Liver (tissue), 9 donors: ENCODE results near the gene ZBED2. TPM values are rescaled to one million over a fixed set of nuclear protein-coding genes. Genes with fewer than 3 reads are reported as not detected.
"Not testable (repeated sequence)": the region's sequence is repeated elsewhere in the genome, so short reads cannot be mapped to it uniquely, and the experiment has no call there.

Experiments
- DNase-seq: peaks from one replicate; pipeline ENCODE4 v3.0.0-alpha.2; 2017; ENCODE audit warnings: low spot score
- H3K27ac ChIP-seq, 2 donors: one replicate each; pipeline ENCODE4 v1.7.0; 2013; ENCODE audit warnings: inconsistent platforms in 2 of 2, low read length in 2 of 2, control low read depth in 1 of 2, low read depth in 1 of 2, mild to moderate bottlenecking in 1 of 2
- H3K27me3 ChIP-seq, 4 donors: one replicate each; pipeline versions ENCODE4 v1.6.1 to v1.7.0; 2013; ENCODE audit warnings: low read length in 3 of 4, inconsistent platforms in 1 of 4, mild to moderate bottlenecking in 1 of 4, moderate library complexity in 1 of 4; ENCODE audit not compliant: control insufficient read depth in 4 of 4, insufficient read depth in 4 of 4
- H3K36me3 ChIP-seq, 4 donors: one replicate each; pipeline versions ENCODE4 v1.6.1 to v1.7.0; 2013; ENCODE audit warnings: low read length in 3 of 4, mild to moderate bottlenecking in 3 of 4, low read depth in 1 of 4, moderate library complexity in 1 of 4; ENCODE audit not compliant: control insufficient read depth in 4 of 4, insufficient read depth in 3 of 4
- H3K4me1 ChIP-seq, 4 donors: one replicate each; pipeline versions ENCODE4 v1.6.1 to v1.7.0; 2013; ENCODE audit warnings: low read length in 3 of 4, mild to moderate bottlenecking in 3 of 4, moderate library complexity in 1 of 4; ENCODE audit not compliant: control insufficient read depth in 4 of 4, insufficient read depth in 4 of 4
- H3K4me3 ChIP-seq, 3 donors: one replicate each; pipeline versions ENCODE4 v1.6.1 to v1.7.0; 2013; ENCODE audit warnings: low read length in 3 of 3, control low read depth in 1 of 3, low read depth in 1 of 3, mild to moderate bottlenecking in 1 of 3
- H3K9ac ChIP-seq, 2 donors: one replicate each; pipeline ENCODE4 v1.7.0; 2013; ENCODE audit warnings: low read length in 2 of 2, mild to moderate bottlenecking in 2 of 2, moderate library complexity in 2 of 2, control low read depth in 1 of 2, low read depth in 1 of 2
- H3K9me3 ChIP-seq, 4 donors: one replicate each; pipeline versions ENCODE4 v1.6.1 to v1.7.0; 2013; ENCODE audit warnings: low read length in 3 of 4; ENCODE audit not compliant: control insufficient read depth in 4 of 4
- EGR1 ChIP-seq, 2 donors: IDR thresholded peaks; 2 replicates each; pipeline ENCODE4 v1.6.1; 2016 to 2018; ENCODE audit warnings: antibody characterized with exemption in 2 of 2, low read depth in 2 of 2
- FOXA1 ChIP-seq: IDR thresholded peaks from 2 replicates; pipeline ENCODE4 v1.6.1; 2016; ENCODE audit warnings: antibody characterized with exemption
- FOXA2 ChIP-seq: IDR thresholded peaks from 2 replicates; pipeline ENCODE4 v1.6.1; 2016; ENCODE audit warnings: antibody characterized with exemption
- GABPA ChIP-seq, 2 donors: IDR thresholded peaks in 1 of 2; conservative IDR thresholded peaks in 1 of 2; 2 replicates each; pipeline ENCODE4 v1.6.1; 2016; ENCODE audit warnings: antibody characterized with exemption in 2 of 2, mild to moderate bottlenecking in 1 of 2, moderate library complexity in 1 of 2
- HNF4A ChIP-seq, 2 donors: conservative IDR thresholded peaks; 2 replicates each; pipeline ENCODE4 v1.6.1; 2016; ENCODE audit warnings: antibody characterized with exemption in 2 of 2, mild to moderate bottlenecking in 2 of 2
- HNF4G ChIP-seq: IDR thresholded peaks from 2 replicates; pipeline ENCODE4 v1.6.1; 2016; ENCODE audit warnings: antibody characterized with exemption
- NR2F2 ChIP-seq: IDR thresholded peaks from 2 replicates; pipeline ENCODE4 v1.6.1; 2016; ENCODE audit warnings: antibody characterized with exemption
- RAD21 ChIP-seq, 2 donors: IDR thresholded peaks; 2 replicates each; pipeline ENCODE4 v1.6.1; 2016; ENCODE audit warnings: antibody characterized with exemption in 2 of 2, mild to moderate bottlenecking in 2 of 2
- RXRA ChIP-seq, 2 donors: IDR thresholded peaks; 2 replicates each; pipeline ENCODE4 v1.6.1; 2017 to 2018; ENCODE audit warnings: antibody characterized with exemption in 2 of 2, mild to moderate bottlenecking in 1 of 2
- SP1 ChIP-seq: IDR thresholded peaks from 2 replicates; pipeline ENCODE4 v1.6.1; 2018; ENCODE audit warnings: antibody characterized with exemption, mild to moderate bottlenecking
- YY1 ChIP-seq: IDR thresholded peaks from 2 replicates; pipeline ENCODE4 v1.6.1; 2016; ENCODE audit warnings: antibody characterized with exemption, mild to moderate bottlenecking
- WGBS: extraction: QIAGEN DNeasy Blood & Tissue Kit; methylation state at CpG from one replicate; pipeline ENCODE4 v1.1.7; 2013; 5-methylcytosine and 5-hydroxymethylcytosine counted together
- polyA plus RNA-seq, 2 donors: library from polyadenylated mRNA; stranded (reverse) in 1 of 2; unstranded in 1 of 2; fragments of 200-250 nt in 1 of 2; fragments of >200 nt in 1 of 2; fragmentation: Nextera tagmentation in 1 of 2; extraction: Ambion mirVana in 1 of 2; gene quantifications; one replicate each; pipeline versions ENCODE4 v1.2.1 to v1.2.3, GENCODE V29; 2013 to 2015
- total RNA-seq, 2 donors: library from RNA; depleted of rRNA; stranded (reverse); fragments of >200 nt; gene quantifications; one replicate each; pipeline ENCODE4 v1.2.3, GENCODE V29; 2014
- TF ChIP-seq, protein P1 (sequence below): fragments of 150-350 bp; IDR thresholded peaks from 2 replicates; pipeline ENCODE4 v1.5.1; 2017; ENCODE audit warnings: improper control_type of control experiment, low read depth, low read length; ENCODE audit not compliant: missing input control
- TF ChIP-seq, protein P2 (sequence below): IDR thresholded peaks from 2 replicates; pipeline ENCODE4 v1.6.1; 2016; ENCODE audit warnings: antibody characterized with exemption, mild to moderate bottlenecking
- TF ChIP-seq, protein P3 (sequence below): IDR thresholded peaks from 2 replicates; pipeline ENCODE4 v1.6.1; 2016; ENCODE audit warnings: antibody characterized with exemption
- TF ChIP-seq, protein P4 (sequence below): IDR thresholded peaks from 2 replicates; pipeline ENCODE4 v1.6.1; 2016; ENCODE audit warnings: antibody characterized with exemption
- TF ChIP-seq, protein P5 (sequence below): IDR thresholded peaks from 2 replicates; pipeline ENCODE4 v1.6.1; 2016; ENCODE audit warnings: antibody characterized with exemption
- donor health status: healthy.
- donor health status: healthy.
- donor health status: healthy.
- donor health status: healthy.
- donor health status: healthy.

ZBED2 gene
- total and polyA plus RNA-seq, 4 donors: not detected

DNA sequence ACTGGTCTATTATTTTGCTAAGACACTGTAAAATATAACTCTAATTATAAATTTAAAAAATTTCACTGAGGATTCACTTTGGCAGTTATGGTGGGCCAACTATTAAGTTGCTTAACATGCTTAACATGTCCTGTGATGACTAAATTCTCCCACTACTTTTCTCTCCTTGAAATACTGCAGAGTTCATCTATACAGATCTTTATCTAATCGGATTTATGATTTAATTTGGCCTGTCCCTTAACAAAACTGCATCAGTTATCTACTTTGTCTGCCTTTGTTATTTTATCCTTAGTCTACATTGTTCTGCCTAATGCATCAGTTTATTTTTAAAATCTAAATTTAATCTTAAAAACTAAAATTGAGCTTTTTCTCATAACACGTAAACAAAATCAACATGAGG is 26.8 kb downstream of the ZBED2 start:
- WGBS: 85% methylated on average over 2 of the region's 2 CpGs
- TF ChIP-seq RAD21 (IDR thresholded peaks at IDR 0.05) (no peak), FOXA1 (no peak), HNF4G (no peak), NR2F2 (no peak), GABPA (IDR thresholded peaks at IDR 0.05 in 1 of 2, conservative IDR thresholded peaks at IDR 0.05 in 1 of 2) (no peak)
- TF ChIP-seq, protein P1, sequence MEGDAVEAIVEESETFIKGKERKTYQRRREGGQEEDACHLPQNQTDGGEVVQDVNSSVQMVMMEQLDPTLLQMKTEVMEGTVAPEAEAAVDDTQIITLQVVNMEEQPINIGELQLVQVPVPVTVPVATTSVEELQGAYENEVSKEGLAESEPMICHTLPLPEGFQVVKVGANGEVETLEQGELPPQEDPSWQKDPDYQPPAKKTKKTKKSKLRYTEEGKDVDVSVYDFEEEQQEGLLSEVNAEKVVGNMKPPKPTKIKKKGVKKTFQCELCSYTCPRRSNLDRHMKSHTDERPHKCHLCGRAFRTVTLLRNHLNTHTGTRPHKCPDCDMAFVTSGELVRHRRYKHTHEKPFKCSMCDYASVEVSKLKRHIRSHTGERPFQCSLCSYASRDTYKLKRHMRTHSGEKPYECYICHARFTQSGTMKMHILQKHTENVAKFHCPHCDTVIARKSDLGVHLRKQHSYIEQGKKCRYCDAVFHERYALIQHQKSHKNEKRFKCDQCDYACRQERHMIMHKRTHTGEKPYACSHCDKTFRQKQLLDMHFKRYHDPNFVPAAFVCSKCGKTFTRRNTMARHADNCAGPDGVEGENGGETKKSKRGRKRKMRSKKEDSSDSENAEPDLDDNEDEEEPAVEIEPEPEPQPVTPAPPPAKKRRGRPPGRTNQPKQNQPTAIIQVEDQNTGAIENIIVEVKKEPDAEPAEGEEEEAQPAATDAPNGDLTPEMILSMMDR: no peak
- TF ChIP-seq, protein P2, sequence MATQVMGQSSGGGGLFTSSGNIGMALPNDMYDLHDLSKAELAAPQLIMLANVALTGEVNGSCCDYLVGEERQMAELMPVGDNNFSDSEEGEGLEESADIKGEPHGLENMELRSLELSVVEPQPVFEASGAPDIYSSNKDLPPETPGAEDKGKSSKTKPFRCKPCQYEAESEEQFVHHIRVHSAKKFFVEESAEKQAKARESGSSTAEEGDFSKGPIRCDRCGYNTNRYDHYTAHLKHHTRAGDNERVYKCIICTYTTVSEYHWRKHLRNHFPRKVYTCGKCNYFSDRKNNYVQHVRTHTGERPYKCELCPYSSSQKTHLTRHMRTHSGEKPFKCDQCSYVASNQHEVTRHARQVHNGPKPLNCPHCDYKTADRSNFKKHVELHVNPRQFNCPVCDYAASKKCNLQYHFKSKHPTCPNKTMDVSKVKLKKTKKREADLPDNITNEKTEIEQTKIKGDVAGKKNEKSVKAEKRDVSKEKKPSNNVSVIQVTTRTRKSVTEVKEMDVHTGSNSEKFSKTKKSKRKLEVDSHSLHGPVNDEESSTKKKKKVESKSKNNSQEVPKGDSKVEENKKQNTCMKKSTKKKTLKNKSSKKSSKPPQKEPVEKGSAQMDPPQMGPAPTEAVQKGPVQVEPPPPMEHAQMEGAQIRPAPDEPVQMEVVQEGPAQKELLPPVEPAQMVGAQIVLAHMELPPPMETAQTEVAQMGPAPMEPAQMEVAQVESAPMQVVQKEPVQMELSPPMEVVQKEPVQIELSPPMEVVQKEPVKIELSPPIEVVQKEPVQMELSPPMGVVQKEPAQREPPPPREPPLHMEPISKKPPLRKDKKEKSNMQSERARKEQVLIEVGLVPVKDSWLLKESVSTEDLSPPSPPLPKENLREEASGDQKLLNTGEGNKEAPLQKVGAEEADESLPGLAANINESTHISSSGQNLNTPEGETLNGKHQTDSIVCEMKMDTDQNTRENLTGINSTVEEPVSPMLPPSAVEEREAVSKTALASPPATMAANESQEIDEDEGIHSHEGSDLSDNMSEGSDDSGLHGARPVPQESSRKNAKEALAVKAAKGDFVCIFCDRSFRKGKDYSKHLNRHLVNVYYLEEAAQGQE: no peak
- H3K36me3 ChIP-seq: no peaks in the 10 kb centered on the region
- DNase-seq: no peak
- no peak overlapping the region for H3K27ac ChIP-seq
- no peaks in the 10 kb centered on the region for H3K4me1 ChIP-seq
- no peak overlapping the region for H3K4me3 ChIP-seq
- H3K27me3 ChIP-seq: no peaks in the 10 kb centered on the region
- no peak overlapping the region for H3K9ac ChIP-seq
- H3K9me3 ChIP-seq: no peaks in the 10 kb centered on the region

DNA sequence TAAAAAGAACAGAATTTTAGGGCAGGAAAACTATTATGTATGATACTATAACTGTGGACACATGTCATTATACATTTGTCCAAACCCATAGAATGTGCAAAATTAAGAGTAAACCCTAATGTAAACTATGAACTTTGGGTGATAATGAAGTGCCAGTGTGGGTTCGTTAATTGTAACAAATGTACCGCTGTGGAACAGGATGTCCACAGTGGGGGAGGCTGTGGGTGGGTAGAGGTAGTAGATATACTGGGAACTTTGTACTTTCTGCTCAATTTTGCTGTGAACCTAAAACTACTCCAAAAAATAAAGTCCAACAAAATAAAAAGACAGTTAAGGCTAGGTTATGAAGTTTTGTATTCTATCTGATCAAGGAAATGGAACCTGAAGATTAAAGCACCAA is 28.3 kb downstream of the ZBED2 start:
- no peaks in the 10 kb centered on the region for H3K36me3 ChIP-seq
- no peak for DNase-seq
- no peaks in the 10 kb centered on the region for H3K27me3 ChIP-seq
- H3K4me1 ChIP-seq: no peaks in the 10 kb centered on the region
- H3K9ac ChIP-seq: no peak overlapping the region
- no peaks in the 10 kb centered on the region for H3K9me3 ChIP-seq
- H3K4me3 ChIP-seq: no peak overlapping the region
- TF ChIP-seq, protein P3, sequence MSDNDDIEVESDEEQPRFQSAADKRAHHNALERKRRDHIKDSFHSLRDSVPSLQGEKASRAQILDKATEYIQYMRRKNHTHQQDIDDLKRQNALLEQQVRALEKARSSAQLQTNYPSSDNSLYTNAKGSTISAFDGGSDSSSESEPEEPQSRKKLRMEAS: no peak
- TF ChIP-seq EGR1 (IDR thresholded peaks at IDR 0.05; ENCODE audit: low read depth in 2 of 2) (no peak), RXRA (IDR thresholded peaks at IDR 0.05) (no peak), GABPA (IDR thresholded peaks at IDR 0.05 in 1 of 2, conservative IDR thresholded peaks at IDR 0.05 in 1 of 2) (no peak), FOXA2 (no peak), NR2F2 (no peak), HNF4A (conservative IDR thresholded peaks at IDR 0.05) (no peak), HNF4G (no peak), FOXA1 (no peak), YY1 (no peak), SP1 (no peak)
- TF ChIP-seq, protein P4, sequence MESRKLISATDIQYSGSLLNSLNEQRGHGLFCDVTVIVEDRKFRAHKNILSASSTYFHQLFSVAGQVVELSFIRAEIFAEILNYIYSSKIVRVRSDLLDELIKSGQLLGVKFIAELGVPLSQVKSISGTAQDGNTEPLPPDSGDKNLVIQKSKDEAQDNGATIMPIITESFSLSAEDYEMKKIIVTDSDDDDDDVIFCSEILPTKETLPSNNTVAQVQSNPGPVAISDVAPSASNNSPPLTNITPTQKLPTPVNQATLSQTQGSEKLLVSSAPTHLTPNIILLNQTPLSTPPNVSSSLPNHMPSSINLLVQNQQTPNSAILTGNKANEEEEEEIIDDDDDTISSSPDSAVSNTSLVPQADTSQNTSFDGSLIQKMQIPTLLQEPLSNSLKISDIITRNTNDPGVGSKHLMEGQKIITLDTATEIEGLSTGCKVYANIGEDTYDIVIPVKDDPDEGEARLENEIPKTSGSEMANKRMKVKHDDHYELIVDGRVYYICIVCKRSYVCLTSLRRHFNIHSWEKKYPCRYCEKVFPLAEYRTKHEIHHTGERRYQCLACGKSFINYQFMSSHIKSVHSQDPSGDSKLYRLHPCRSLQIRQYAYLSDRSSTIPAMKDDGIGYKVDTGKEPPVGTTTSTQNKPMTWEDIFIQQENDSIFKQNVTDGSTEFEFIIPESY: no peak
- TF ChIP-seq, protein P2: no peak
- TF ChIP-seq, protein P5, sequence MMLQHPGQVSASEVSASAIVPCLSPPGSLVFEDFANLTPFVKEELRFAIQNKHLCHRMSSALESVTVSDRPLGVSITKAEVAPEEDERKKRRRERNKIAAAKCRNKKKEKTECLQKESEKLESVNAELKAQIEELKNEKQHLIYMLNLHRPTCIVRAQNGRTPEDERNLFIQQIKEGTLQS: no peak
- WGBS: 71% methylated on average over 2 of the region's 2 CpGs
- no peak overlapping the region for H3K27ac ChIP-seq

DNA sequence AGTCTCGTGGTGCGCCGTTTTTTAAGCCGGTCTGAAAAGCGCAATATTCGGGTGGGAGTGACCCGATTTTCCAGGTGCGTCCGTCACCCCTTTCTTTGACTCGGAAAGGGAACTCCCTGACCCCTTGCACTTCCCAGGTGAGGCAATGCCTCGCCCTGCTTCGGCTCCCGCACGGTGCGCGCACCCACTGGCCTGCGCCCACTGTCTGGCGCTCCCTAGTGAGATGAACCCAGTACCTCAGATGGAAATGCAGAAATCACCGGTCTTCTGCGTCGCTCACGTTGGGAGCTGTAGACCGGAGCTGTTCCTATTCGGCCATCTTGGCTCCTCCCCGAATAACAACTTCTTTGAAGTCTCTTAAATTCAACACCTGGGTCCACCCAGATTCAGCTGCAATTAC is 33.2 kb downstream of the ZBED2 start:
- not testable (repeated sequence) for H3K4me3 ChIP-seq, H3K9ac ChIP-seq, DNase-seq, H3K9me3 ChIP-seq, H3K36me3 ChIP-seq, H3K27me3 ChIP-seq, H3K27ac ChIP-seq, H3K4me1 ChIP-seq
- WGBS: 95% methylated on average over 16 of the region's 25 CpGs
